Measurements from ENCODE around the gene C9orf153.
A peak's percentile ranks its signal among the peaks of the same experiment; 100 is the strongest.

C9orf153 gene

DNA sequence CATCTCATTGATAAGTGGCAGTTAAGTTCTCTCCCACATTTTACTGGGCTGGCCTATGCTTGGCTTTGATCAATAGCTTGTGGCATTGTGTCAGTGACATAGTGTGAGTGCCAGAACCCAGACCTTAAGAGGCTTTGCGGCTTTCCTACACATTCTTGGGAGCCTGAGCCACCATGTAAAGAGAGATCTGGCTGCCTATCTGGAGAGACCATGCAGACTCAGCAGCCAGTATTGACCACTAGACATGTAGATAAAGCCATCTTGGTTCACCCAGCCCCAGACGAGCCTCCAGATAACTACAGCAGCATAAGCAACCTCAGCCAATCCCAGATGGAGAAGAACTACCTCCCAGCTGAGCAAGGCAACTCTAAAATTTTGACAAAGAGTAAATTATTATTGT is 28.6 kb downstream of the C9orf153 start:
- TF ChIP-seq, protein P1, sequence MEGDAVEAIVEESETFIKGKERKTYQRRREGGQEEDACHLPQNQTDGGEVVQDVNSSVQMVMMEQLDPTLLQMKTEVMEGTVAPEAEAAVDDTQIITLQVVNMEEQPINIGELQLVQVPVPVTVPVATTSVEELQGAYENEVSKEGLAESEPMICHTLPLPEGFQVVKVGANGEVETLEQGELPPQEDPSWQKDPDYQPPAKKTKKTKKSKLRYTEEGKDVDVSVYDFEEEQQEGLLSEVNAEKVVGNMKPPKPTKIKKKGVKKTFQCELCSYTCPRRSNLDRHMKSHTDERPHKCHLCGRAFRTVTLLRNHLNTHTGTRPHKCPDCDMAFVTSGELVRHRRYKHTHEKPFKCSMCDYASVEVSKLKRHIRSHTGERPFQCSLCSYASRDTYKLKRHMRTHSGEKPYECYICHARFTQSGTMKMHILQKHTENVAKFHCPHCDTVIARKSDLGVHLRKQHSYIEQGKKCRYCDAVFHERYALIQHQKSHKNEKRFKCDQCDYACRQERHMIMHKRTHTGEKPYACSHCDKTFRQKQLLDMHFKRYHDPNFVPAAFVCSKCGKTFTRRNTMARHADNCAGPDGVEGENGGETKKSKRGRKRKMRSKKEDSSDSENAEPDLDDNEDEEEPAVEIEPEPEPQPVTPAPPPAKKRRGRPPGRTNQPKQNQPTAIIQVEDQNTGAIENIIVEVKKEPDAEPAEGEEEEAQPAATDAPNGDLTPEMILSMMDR (conservative IDR thresholded peaks at IDR 0.05; ENCODE audit: low read depth, low read length): no peak
- DNase-seq (ENCODE audit: low read depth): no peak
- no peak overlapping the region for H3K4me3 ChIP-seq (ENCODE audit: low read length)

DNA sequence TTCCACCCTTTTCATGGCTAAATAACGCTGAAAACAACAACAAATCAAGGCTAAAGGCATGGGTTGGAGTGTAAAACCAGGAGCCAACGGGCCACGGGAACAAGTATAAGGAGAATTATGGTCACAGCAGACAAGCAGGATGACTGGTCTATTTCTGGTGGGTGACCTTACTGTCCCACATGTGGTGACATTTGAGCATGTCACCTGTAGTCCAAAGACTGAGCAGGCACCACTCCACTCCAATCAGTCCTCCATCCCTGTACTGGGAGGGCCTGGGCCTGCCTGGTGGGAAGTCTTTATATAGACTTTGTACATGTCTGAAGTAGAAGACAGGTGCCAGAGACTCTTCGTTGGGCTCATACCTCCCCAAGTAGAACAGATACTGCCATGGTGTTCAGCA is 36.8 kb downstream of the C9orf153 start:
- TF ChIP-seq, protein P1 (conservative IDR thresholded peaks at IDR 0.05; ENCODE audit: low read depth, low read length): no peak

DNA sequence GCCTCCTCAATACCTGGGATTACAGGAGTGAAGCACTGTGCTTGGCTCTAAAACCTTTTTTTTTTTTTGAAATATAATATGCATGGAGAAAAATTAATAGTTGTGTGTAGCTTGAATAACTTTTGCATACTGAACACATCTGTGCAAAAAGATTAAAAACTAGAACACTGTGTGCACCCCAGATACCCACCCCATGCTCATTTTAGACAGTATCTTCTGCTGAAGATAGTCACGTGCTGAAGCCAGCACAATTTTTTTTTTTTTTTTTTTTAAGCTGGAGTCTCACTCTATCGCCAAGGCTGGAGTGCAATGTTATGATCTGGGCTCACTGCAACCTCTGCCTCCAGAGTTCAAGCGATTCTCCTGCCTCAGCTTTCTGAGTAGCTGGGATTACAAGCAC is 39.9 kb downstream of the C9orf153 start:
- TF ChIP-seq, protein P1 (conservative IDR thresholded peaks at IDR 0.05; ENCODE audit: low read depth, low read length): no peak
- no peak overlapping the region for H3K4me3 ChIP-seq (ENCODE audit: low read length)
- DNase-seq (ENCODE audit: low read depth): no peak

More for the DNA sequence above, 36.8 kb downstream of the C9orf153 start:
- H3K4me3 ChIP-seq (ENCODE audit: low read length): no peak overlapping the region
- no peak for DNase-seq (ENCODE audit: low read depth)

DNA sequence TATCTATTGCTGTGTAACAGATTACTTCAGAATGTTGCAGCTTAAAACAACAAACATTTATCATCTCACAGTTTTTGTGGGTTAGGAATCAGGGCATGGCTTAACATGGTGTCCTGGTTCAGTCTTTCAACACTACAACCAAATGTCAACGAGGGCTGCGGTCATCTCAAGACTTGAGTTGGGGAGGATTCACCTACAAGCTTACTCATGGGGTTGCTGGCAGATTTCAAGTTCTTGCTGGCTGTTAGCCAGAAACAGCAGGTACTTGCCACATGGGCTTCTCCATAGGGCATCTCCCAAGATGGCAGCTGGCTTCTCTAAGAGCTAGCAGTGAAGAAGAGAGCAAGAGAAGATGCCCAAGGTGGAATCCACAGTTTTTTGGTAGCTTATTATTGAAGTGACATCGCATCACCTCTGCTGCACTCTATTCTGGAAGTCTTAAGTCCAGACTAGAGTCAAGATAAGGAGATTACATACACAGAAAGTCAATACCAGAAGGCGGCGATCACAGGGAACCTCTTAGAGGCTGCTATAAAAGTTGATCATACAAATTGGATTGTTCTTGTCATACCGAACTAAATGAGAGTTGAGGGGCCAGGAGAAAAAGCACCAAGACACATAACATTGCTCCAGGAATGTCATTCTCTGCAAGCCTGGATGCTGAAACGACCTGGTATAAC is 42.2 kb downstream of the C9orf153 start:
- no peak for DNase-seq (ENCODE audit: low read depth)
- TF ChIP-seq, protein P1 (conservative IDR thresholded peaks at IDR 0.05; ENCODE audit: low read depth, low read length): no peak
- no peak overlapping the region for H3K4me3 ChIP-seq (ENCODE audit: low read length)

DNA sequence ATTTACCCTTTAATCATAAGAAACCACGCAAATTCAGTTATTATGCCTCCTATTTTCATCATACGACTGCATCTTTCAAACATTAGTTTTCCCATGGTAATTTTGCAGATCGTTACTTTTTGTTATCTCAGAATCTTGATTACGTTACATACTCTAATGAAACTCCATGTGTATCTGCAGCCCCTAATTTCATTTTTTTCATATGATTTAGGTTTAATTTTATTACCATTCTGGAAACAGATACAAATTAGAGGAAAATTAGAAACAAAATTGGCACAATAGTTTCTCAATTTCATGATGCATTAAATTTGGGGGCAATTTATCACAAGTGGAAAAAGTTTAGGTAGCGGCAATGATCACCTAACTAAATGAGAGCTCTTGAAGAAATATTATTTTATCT is 52.3 kb downstream of the C9orf153 start:
- H3K4me3 ChIP-seq (ENCODE audit: low read length): no peak overlapping the region
- TF ChIP-seq, protein P1 (conservative IDR thresholded peaks at IDR 0.05; ENCODE audit: low read depth, low read length): no peak
- no peak for DNase-seq (ENCODE audit: low read depth)

DNA sequence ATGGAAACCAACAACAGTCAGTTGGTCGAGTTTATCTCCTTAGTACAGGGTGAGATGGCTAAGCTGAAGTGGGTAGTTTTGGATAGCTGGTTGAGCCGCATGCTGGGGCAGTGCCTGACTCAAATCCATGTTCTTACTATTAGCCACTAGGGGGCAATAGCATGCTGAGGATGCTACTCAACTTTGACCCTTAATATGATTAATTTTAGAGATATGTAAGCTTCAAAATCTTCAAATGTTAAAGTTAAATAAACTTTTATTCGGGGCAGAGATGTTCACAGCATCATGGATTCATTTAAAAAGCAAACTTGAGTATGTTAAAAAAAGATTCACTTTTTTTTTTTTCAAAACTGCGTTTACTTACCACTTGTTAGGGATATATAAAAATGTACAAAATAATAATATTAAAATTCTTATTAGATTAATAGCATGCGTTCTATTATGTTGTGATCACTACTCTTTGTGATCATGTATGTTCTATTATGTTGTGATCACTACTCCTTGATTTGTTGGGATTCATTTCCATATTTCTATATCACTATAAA is 57.0 kb downstream of the C9orf153 start:
- H3K4me3 ChIP-seq (ENCODE audit: low read length): no peak overlapping the region
- TF ChIP-seq, protein P1 (conservative IDR thresholded peaks at IDR 0.05; ENCODE audit: low read depth, low read length): peak; percentile 86
- no peak for DNase-seq (ENCODE audit: low read depth)
